Measurements from ENCODE around the gene CDC14B. TPM values are rescaled to one million over a fixed set of nuclear protein-coding genes. Genes with fewer than 3 reads are reported as not detected.
"Not testable (repeated sequence)": the region's sequence is repeated elsewhere in the genome, so short reads cannot be mapped to it uniquely, and the experiment has no call there.

Gene CDC14B
- total RNA-seq, 1 experiment from 2014 or later = 57.1 TPM

GRCh38 chr9:96503374-96503748 is 116.3 kb downstream of the CDC14B start:
- H3K4me3 Mint-ChIP-seq; DNase-seq (ENCODE audit: low spot score); H3K27me3 Mint-ChIP-seq (ENCODE audit: low read depth); H3K9me3 Mint-ChIP-seq; POLR2A ChIA-PET; H3K36me3 Mint-ChIP-seq: not testable (repeated sequence)
- ATAC-seq = peak; percentile 14; the same call in 1 of the 2 replicates
- Mint-ChIP-seq H3K27ac (peak overlapping the region; percentile 88), H3K4me1 (peaks cover 49% of the 10 kb centered on the region)
- CTCF ChIA-PET = interaction anchor here (0.8 to 1.1 kb wide), 2 partner anchors 64 to 159 kb away, joined by 3 read pairs; no protein-coding TSS in a partner anchor

- ATAC-seq = no peak
- ChIA-PET CTCF (interaction anchor here (0.8 to 1.1 kb wide), 2 partner anchors 64 to 159 kb away, joined by 3 read pairs; no protein-coding TSS in a partner anchor), POLR2A (no interaction called here)
- Mint-ChIP-seq H3K4me1 (peaks cover 49% of the 10 kb centered on the region), H3K4me3 (no peak overlapping the region), H3K27me3 (ENCODE audit: low read depth) (no peaks in the 10 kb centered on the region), H3K27ac (peak overlapping the region; percentile 84), H3K36me3 (peaks cover 3% of the 10 kb centered on the region; the same call in 1 of the 2 replicates), H3K9me3 (no peaks in the 10 kb centered on the region)
- DNase-seq (ENCODE audit: low spot score) = no peak
- TF ChIP-seq ZBTB43 (CRISPR knock-in tag; IDR thresholded peaks at IDR 0.05) = no peak
- TF ChIP-seq NR1H2 (CRISPR knock-in tag; IDR thresholded peaks at IDR 0.05) = no peak
- no peak for TF ChIP-seq NR2C2 (CRISPR knock-in tag; IDR thresholded peaks at IDR 0.05)
- TF ChIP-seq ZNF138 (CRISPR knock-in tag; conservative IDR thresholded peaks at IDR 0.05) = no peak
- no peak for TF ChIP-seq FOXK1 (CRISPR knock-in tag; IDR thresholded peaks at IDR 0.05)
- TF ChIP-seq NR3C1 (CRISPR knock-in tag; conservative IDR thresholded peaks at IDR 0.05; ENCODE audit: low read depth) = no peak
- TF ChIP-seq JUN (CRISPR knock-in tag; IDR thresholded peaks at IDR 0.05) = no peak
- TF ChIP-seq MAX (CRISPR knock-in tag; IDR thresholded peaks at IDR 0.05) = no peak
- TF ChIP-seq CDX4 (CRISPR knock-in tag; IDR thresholded peaks at IDR 0.05; ENCODE audit: borderline replicate concordance) = no peak
- no peak for TF ChIP-seq ZNF416 (CRISPR knock-in tag; IDR thresholded peaks at IDR 0.05)
- TF ChIP-seq ZNF219 (CRISPR knock-in tag; IDR thresholded peaks at IDR 0.05; ENCODE audit: borderline replicate concordance) = no peak
- no peak for TF ChIP-seq E2F5 (CRISPR knock-in tag; IDR thresholded peaks at IDR 0.05)
- no peak for TF ChIP-seq IRF2 (CRISPR knock-in tag; IDR thresholded peaks at IDR 0.05; ENCODE audit: borderline replicate concordance, low read depth)
- no peak for TF ChIP-seq ZNF281 (CRISPR knock-in tag; IDR thresholded peaks at IDR 0.05)
- TF ChIP-seq PREB (CRISPR knock-in tag; IDR thresholded peaks at IDR 0.05; ENCODE audit: borderline replicate concordance) = no peak
- no peak for TF ChIP-seq ARID4B (CRISPR knock-in tag; IDR thresholded peaks at IDR 0.05; ENCODE audit: borderline replicate concordance)
- TF ChIP-seq STAT6 (CRISPR knock-in tag; conservative IDR thresholded peaks at IDR 0.05; ENCODE audit: low read depth) = no peak
- no peak for TF ChIP-seq ZNF263 (CRISPR knock-in tag; IDR thresholded peaks at IDR 0.05; ENCODE audit: low read depth)
Observed at GRCh38 chr9:96502539-96503373, 116.9 kb downstream of the CDC14B start.
